ENCODE results near the gene ADAM17. TPM values are rescaled to one million over a fixed set of nuclear protein-coding genes. Genes with fewer than 3 reads are reported as not detected.

ADAM17 gene
- polyA plus RNA-seq, 1 donor (not counting 4 experiments of a cell fraction or from before 2014, with no cell fraction given): 13.3 TPM

DNA sequence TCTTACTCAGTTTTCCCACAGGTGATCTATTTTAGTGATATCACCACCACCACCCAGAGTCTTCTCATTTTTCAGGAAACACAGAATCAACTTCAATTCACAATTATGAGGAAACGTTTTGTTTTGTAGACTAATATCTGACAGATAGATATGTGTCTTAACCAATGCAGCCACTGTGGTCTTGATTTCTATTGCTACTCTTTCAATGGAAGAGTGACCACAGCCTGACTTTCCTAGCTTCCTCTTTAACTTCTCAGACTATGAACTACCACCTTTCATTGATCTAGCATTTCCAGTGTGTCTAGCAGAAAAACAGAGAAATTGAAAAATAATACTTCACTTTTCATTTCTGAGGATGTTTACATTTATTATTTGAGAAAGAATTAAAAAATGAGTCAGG, 20.5 kb downstream of the ADAM17 start:
- Histone ChIP-seq H3K4me2 (ENCODE audit: control insufficient read depth, extremely low read depth, insufficient read depth, low read depth, low read length) (no peak overlapping the region), H3K79me2 (ENCODE audit: control insufficient read depth, insufficient read depth, low read length) (peaks cover 2% of the 10 kb centered on the region), H3K9ac (ENCODE audit: control insufficient read depth, extremely low read depth, insufficient read depth, low read length) (no peak overlapping the region), H2AFZ (ENCODE audit: control insufficient read depth, low read length) (no peak overlapping the region), H3K9me3 (ENCODE audit: control insufficient read depth, low read depth, low read length) (no peaks in the 10 kb centered on the region), H3K9me1 (ENCODE audit: control insufficient read depth, extremely low read depth, insufficient read depth, low read length) (no peaks in the 10 kb centered on the region), H3K4me3 (ENCODE audit: control insufficient read depth in 2 of 3, extremely low read depth in 1 of 3, insufficient read depth in 2 of 3, low read depth in 1 of 3, low read length in 3 of 3) (no peak overlapping the region), H3K27ac (ENCODE audit: control insufficient read depth, insufficient read depth, low read length) (no peak overlapping the region), H4K20me1 (ENCODE audit: control insufficient read depth, extremely low read depth, insufficient read depth, low read length) (no peaks in the 10 kb centered on the region), H3K27me3 (ENCODE audit: control insufficient read depth, extremely low read depth, insufficient read depth, low read length) (no peaks in the 10 kb centered on the region), H3K36me3 (ENCODE audit: control insufficient read depth in 2 of 2, extremely low read depth in 1 of 2, insufficient read depth in 2 of 2, low read length in 2 of 2) (peaks cover 4 to 6% of the 10 kb centered on the region in 2 experiments), H3K4me1 (ENCODE audit: control insufficient read depth, extremely low read depth, insufficient read depth, low read length) (peaks cover 8% of the 10 kb centered on the region)
- TF ChIP-seq, protein P1, sequence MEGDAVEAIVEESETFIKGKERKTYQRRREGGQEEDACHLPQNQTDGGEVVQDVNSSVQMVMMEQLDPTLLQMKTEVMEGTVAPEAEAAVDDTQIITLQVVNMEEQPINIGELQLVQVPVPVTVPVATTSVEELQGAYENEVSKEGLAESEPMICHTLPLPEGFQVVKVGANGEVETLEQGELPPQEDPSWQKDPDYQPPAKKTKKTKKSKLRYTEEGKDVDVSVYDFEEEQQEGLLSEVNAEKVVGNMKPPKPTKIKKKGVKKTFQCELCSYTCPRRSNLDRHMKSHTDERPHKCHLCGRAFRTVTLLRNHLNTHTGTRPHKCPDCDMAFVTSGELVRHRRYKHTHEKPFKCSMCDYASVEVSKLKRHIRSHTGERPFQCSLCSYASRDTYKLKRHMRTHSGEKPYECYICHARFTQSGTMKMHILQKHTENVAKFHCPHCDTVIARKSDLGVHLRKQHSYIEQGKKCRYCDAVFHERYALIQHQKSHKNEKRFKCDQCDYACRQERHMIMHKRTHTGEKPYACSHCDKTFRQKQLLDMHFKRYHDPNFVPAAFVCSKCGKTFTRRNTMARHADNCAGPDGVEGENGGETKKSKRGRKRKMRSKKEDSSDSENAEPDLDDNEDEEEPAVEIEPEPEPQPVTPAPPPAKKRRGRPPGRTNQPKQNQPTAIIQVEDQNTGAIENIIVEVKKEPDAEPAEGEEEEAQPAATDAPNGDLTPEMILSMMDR (optimal IDR thresholded peaks at IDR 0.05 in 1 of 3, IDR thresholded peaks at IDR 0.05 in 1 of 3, conservative IDR thresholded peaks at IDR 0.05 in 1 of 3; ENCODE audit: extremely low read depth in 1 of 3, insufficient read depth in 2 of 3, low read length in 3 of 3): no peak
- no peak for TF ChIP-seq EZH2 (IDR thresholded peaks at IDR 0.05; ENCODE audit: low read length)
- dilution Hi-C loops (cut with MboI; ENCODE audit: extremely low pct_ligation_motif_present, low sequenced_read_pairs): no loop called here
- FAIRE-seq (no peak), DNase-seq (ENCODE audit: low read depth, low spot score) (no peak)

DNA sequence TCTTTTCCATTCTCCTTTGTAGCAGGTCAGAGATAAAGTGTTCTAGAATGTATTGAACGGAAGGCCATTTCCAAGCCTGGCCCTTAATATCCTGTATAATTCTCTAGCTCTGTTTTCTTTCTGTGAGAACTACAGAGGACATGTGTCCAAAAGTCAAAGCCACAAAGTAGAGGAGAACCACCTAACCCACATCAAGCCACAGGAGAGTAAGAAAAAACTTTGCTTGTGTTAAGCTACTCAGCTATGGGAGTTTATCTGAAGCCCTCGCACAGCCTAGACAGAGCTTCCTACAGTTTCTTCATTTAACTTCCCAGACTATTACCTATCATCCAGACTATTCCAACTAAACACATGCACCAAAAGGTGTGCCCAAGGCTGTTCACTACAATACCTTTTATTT, 22.0 kb downstream of the ADAM17 start:
- Histone ChIP-seq H3K79me2 (ENCODE audit: control insufficient read depth, insufficient read depth, low read length) (peaks cover 2% of the 10 kb centered on the region), H3K9me3 (ENCODE audit: control insufficient read depth, low read depth, low read length) (no peaks in the 10 kb centered on the region), H3K9ac (ENCODE audit: control insufficient read depth, extremely low read depth, insufficient read depth, low read length) (no peak overlapping the region), H3K27me3 (ENCODE audit: control insufficient read depth, extremely low read depth, insufficient read depth, low read length) (no peaks in the 10 kb centered on the region), H2AFZ (ENCODE audit: control insufficient read depth, low read length) (no peak overlapping the region), H4K20me1 (ENCODE audit: control insufficient read depth, extremely low read depth, insufficient read depth, low read length) (no peaks in the 10 kb centered on the region), H3K36me3 (ENCODE audit: control insufficient read depth in 2 of 2, extremely low read depth in 1 of 2, insufficient read depth in 2 of 2, low read length in 2 of 2) (peaks cover 4 to 9% of the 10 kb centered on the region in 2 experiments), H3K4me1 (ENCODE audit: control insufficient read depth, extremely low read depth, insufficient read depth, low read length) (peaks cover 8% of the 10 kb centered on the region), H3K4me3 (ENCODE audit: control insufficient read depth in 2 of 3, extremely low read depth in 1 of 3, insufficient read depth in 2 of 3, low read depth in 1 of 3, low read length in 3 of 3) (no peak overlapping the region), H3K4me2 (ENCODE audit: control insufficient read depth, extremely low read depth, insufficient read depth, low read depth, low read length) (no peak overlapping the region), H3K27ac (ENCODE audit: control insufficient read depth, insufficient read depth, low read length) (no peak overlapping the region), H3K9me1 (ENCODE audit: control insufficient read depth, extremely low read depth, insufficient read depth, low read length) (no peaks in the 10 kb centered on the region)
- TF ChIP-seq EZH2 (IDR thresholded peaks at IDR 0.05; ENCODE audit: low read length): no peak
- TF ChIP-seq, protein P1 (optimal IDR thresholded peaks at IDR 0.05 in 1 of 3, IDR thresholded peaks at IDR 0.05 in 1 of 3, conservative IDR thresholded peaks at IDR 0.05 in 1 of 3; ENCODE audit: extremely low read depth in 1 of 3, insufficient read depth in 2 of 3, low read length in 3 of 3): no peak
- no peak for FAIRE-seq
- DNase-seq (ENCODE audit: low read depth, low spot score): no peak
- dilution Hi-C loops (cut with MboI; ENCODE audit: extremely low pct_ligation_motif_present, low sequenced_read_pairs): no loop called here

All from keratinocyte (primary cell).